K562 (cell line): ENCODE data around the gene UQCRC1. TPM values are rescaled to one million over a fixed set of nuclear protein-coding genes. Genes with fewer than 3 reads are reported as not detected.

Source experiments
- ATAC-seq: fragments of 200-7000 bp; cut with Tn5 transposase; 3 replicates; pipeline ENCODE4 v1.9.1; 2020; ENCODE audit warnings: moderate library complexity
- BruUV-seq: library from RNA; stranded (reverse); fragments of 400-500 nt; replicated peaks from 2 replicates; lab custom pipeline; 2021; lab: Mats Ljungman, UMichigan
- CTCF ChIA-PET: fragments of 300-600 bp; formaldehyde crosslinking; extraction: SDS; loops from one replicate; lab custom pipeline; 2021; ENCODE audit warnings: low intra/inter-chr PET ratio; lab: Yijun Ruan, JAX
- POLR2A ChIA-PET: fragments of 300-600, 350-650 bp; sonication (Branson Sonifier 250); formaldehyde crosslinking; extraction: SDS; loops from one replicate; lab custom pipeline; 2021; ENCODE audit warnings: antibody characterized with exemption, inconsistent platforms; lab: Yijun Ruan, JAX
- DNase-seq, 4 experiments: peaks; one replicate each; pipeline versions ENCODE4 v3.0.0 to v3.0.0-alpha.2; 2011 to 2018; ENCODE audit warnings: low spot score in 3 of 4, mixed read lengths in 3 of 4; ENCODE audit errors: extremely low read depth in 1 of 4
- FAIRE-seq: peaks from 2 replicates; lab custom pipeline; 2011; peaks lifted over from hg19 to GRCh38; lab: Jason Lieb, UNC
- H2AFZ ChIP-seq: 2 replicates; pipeline ENCODE4 v1.6.0; 2011; ENCODE audit warnings: low read depth, low read length, control low read depth, inconsistent platforms
- H3K27ac ChIP-seq: fragments of 200-600 bp; 3 replicates; pipeline ENCODE4 v1.8.0; 2011; ENCODE audit warnings: low read depth, mild to moderate bottlenecking, control low read depth, inconsistent platforms, low read length, moderate library complexity, mixed read lengths; ENCODE audit errors: extremely low read depth
- H3K27me3 ChIP-seq, 2 experiments: fragments of 300-600 bp in 1 of 2; 2 replicates in 1 of 2; 3 replicates in 1 of 2; pipeline versions ENCODE4 v1.6.0 to v1.8.0; 2011; ENCODE audit warnings: inconsistent platforms in 2 of 2, low read length in 2 of 2, mild to moderate bottlenecking in 1 of 2, mixed read lengths in 1 of 2, moderate library complexity in 1 of 2; ENCODE audit not compliant: control insufficient read depth in 2 of 2, insufficient read depth in 2 of 2
- H3K36me3 ChIP-seq: fragments of 300-600 bp; 3 replicates; pipeline ENCODE4 v1.8.0; 2011; ENCODE audit warnings: mild to moderate bottlenecking, low read length, inconsistent platforms; ENCODE audit not compliant: control insufficient read depth, insufficient read depth
- H3K4me1 ChIP-seq, 2 experiments: fragments of 200-600 bp in 1 of 2; replicated peaks in 1 of 2; 2 replicates in 1 of 2; 3 replicates in 1 of 2; pipeline versions ENCODE4 v1.5.1 to v1.8.0; 2011; ENCODE audit warnings: inconsistent platforms in 2 of 2, low read length in 2 of 2, mild to moderate bottlenecking in 1 of 2, mixed read lengths in 1 of 2, moderate library complexity in 1 of 2; ENCODE audit not compliant: control insufficient read depth in 2 of 2, insufficient read depth in 2 of 2
- H3K4me2 ChIP-seq: 2 replicates; pipeline ENCODE4 v1.6.1; 2011; ENCODE audit warnings: low read length, control low read depth, inconsistent platforms, mixed read lengths; ENCODE audit not compliant: insufficient read depth
- H3K4me3 ChIP-seq: fragments of 200-600 bp; sonication (generic), shearing (Covaris generic); 2 replicates; pipeline ENCODE4 v1.5.1; 2016; ENCODE audit warnings: control low read depth, inconsistent platforms
- H3K79me2 ChIP-seq: fragments of 200-600 bp; 3 replicates; pipeline ENCODE4 v1.8.0; 2011; ENCODE audit warnings: low read length, inconsistent platforms; ENCODE audit not compliant: control insufficient read depth, insufficient read depth
- H3K9ac ChIP-seq, 2 experiments: 2 replicates each; pipeline versions ENCODE4 v1.6.0 to v1.6.1; 2011; ENCODE audit warnings: low read depth in 2 of 2, low read length in 2 of 2, control low read depth in 1 of 2, inconsistent platforms in 1 of 2, mild to moderate bottlenecking in 1 of 2, mixed read lengths in 1 of 2; ENCODE audit not compliant: insufficient read depth in 1 of 2
- H3K9me1 ChIP-seq: one replicate; pipeline ENCODE4 v1.6.0; 2011; ENCODE audit warnings: inconsistent platforms, mild to moderate bottlenecking, low read length, moderate library complexity; ENCODE audit not compliant: control insufficient read depth, insufficient read depth
- H3K9me3 ChIP-seq: replicated peaks from 2 replicates; pipeline ENCODE4 v1.5.1; 2011; ENCODE audit warnings: low read depth, low read length, inconsistent platforms; ENCODE audit not compliant: control insufficient read depth, insufficient read depth
- H4K20me1 ChIP-seq: replicated peaks from 2 replicates; pipeline ENCODE4 v1.6.1; 2011; ENCODE audit warnings: low read length, inconsistent platforms, mixed read lengths; ENCODE audit not compliant: control insufficient read depth, insufficient read depth
- CEBPB ChIP-seq: fragments of 450-650 bp; IDR thresholded peaks from 2 replicates; pipeline ENCODE4 v1.6.1; 2016; ENCODE audit warnings: missing genetic modification characterization, missing compliant biosample characterization
- CEBPG ChIP-seq, 3 experiments: fragments of 200-800 bp in 1 of 3; sonication (Bioruptor generic) in 1 of 3; sonication (generic) in 1 of 3; formaldehyde crosslinking in 1 of 3; IDR thresholded peaks in 2 of 3; conservative IDR thresholded peaks in 1 of 3; 2 replicates each; pipeline versions ENCODE4 v1.6.1 to v1.8.0; 2016 to 2022; ENCODE audit warnings: missing compliant biosample characterization in 2 of 3, missing genetic modification characterization in 2 of 3, mild to moderate bottlenecking in 1 of 3, missing genetic modification reagents in 1 of 3
- DACH1 ChIP-seq: fragments of 450-650 bp; IDR thresholded peaks from 2 replicates; pipeline ENCODE4 v1.6.1; 2018; ENCODE audit not compliant: partially characterized antibody
- EHMT2 ChIP-seq: fragments of 450-650 bp; IDR thresholded peaks from 2 replicates; pipeline ENCODE4 v1.6.1; 2018; ENCODE audit warnings: antibody characterized with exemption
- GABPB2 ChIP-seq: fragments of 250-450 bp; sonication (Bioruptor Pico); conservative IDR thresholded peaks from 2 replicates; pipeline ENCODE4 v1.5.1; 2021; ENCODE audit warnings: mild to moderate bottlenecking
- NONO ChIP-seq, 2 experiments: fragments of 200-400 bp in 1 of 2; fragments of 450-650 bp in 1 of 2; formaldehyde crosslinking in 1 of 2; IDR thresholded peaks; 2 replicates each; pipeline ENCODE4 v1.6.1; 2017; ENCODE audit warnings: low read depth in 2 of 2, mild to moderate bottlenecking in 2 of 2, moderate library complexity in 2 of 2, low read length in 1 of 2
- NUFIP1 ChIP-seq: fragments of 450-650 bp; IDR thresholded peaks from 2 replicates; pipeline ENCODE4 v1.6.1; 2018; ENCODE audit not compliant: partially characterized antibody
- PREB ChIP-seq: sonication (generic); formaldehyde crosslinking; IDR thresholded peaks from 2 replicates; pipeline ENCODE4 v1.8.1; 2023; ENCODE audit warnings: mild to moderate bottlenecking, missing genetic modification reagents
- SLC30A9 ChIP-seq: fragments of 250-450 bp; sonication (Bioruptor Pico); IDR thresholded peaks from 2 replicates; pipeline ENCODE4 v1.8.0; 2022; ENCODE audit warnings: mild to moderate bottlenecking, moderate library complexity
- SMARCA4 ChIP-seq: fragments of 450-650 bp; IDR thresholded peaks from 2 replicates; pipeline ENCODE4 v1.6.1; 2016
- TRIM24 ChIP-seq, 2 experiments: fragments of 450-650 bp; IDR thresholded peaks; 2 replicates each; pipeline ENCODE4 v1.6.1; 2016
- WGBS: fragments of 100-300 bp; shearing (Covaris generic); methylation state at CpG from one replicate; pipeline ENCODE4 v1.1.6; 2016; ENCODE audit warnings: low coverage, mixed read lengths; ENCODE audit not compliant: insufficient coverage; ENCODE audit errors: missing lambda C conversion rate; 5-methylcytosine and 5-hydroxymethylcytosine counted together
- in situ Hi-C: fragments of 300-500 bp; cut with MboI; formaldehyde crosslinking; loops from 4 replicates; pipeline ENCODE4 v1.15.0; 2018; ENCODE audit warnings: inconsistent platforms, mixed read lengths
- intact Hi-C: fragments of 100-400 bp; cut with micrococcal nuclease; formaldehyde crosslinking; loops from 2 replicates; pipeline ENCODE4 v1.14.2; 2022
- polyA plus RNA-seq, 8 experiments: library from polyadenylated mRNA; depleted of rRNA in 4 of 8; stranded (reverse) in 5 of 8; unstranded in 3 of 8; fragments of >200 nt; fragmentation: Nextera tagmentation in 2 of 8; fragmentation: Illumina TruSeq in 1 of 8; extraction: Ambion mirVana in 2 of 8; extraction: Trizol in 1 of 8; gene quantifications; 2 replicates each; pipeline versions ENCODE4 v1.2.1 to v1.2.3, GENCODE V29; 2011 to 2014; ENCODE audit warnings: inconsistent platforms in 1 of 8, missing spikeins in 1 of 8
- total RNA-seq, 7 experiments: library from RNA; depleted of rRNA in 6 of 7; stranded (reverse); fragments of >200 nt in 6 of 7; fragmentation: Illumina TruSeq in 2 of 7; extraction: Trizol in 2 of 7; gene quantifications; 2 replicates each; pipeline versions ENCODE4 v1.2.1 to v1.2.3, GENCODE V29; 2011 to 2021; ENCODE audit warnings: low replicate concordance in 1 of 7

UQCRC1 gene
- total and polyA plus RNA-seq, 9 of the 15 experiments (the other 6 are each of a cell fraction or from before 2014, with no cell fraction given) = 125 to 424 (median 268) TPM

- in situ Hi-C loops (no loop called here), intact Hi-C loops (no loop called here)
- no peak overlapping the region for H3K9ac ChIP-seq
- peaks cover 0 to 8% of the 10 kb centered on the region in 2 experiments; a peak in 2 of 5 replicates for H3K4me1 ChIP-seq
- no peak overlapping the region for H3K27ac ChIP-seq
- no peaks in the 10 kb centered on the region for H3K36me3 ChIP-seq
- H3K9me1 ChIP-seq = no peaks in the 10 kb centered on the region
- H3K79me2 ChIP-seq = peaks cover 6% of the 10 kb centered on the region
- TF ChIP-seq SMARCA4 = no peak
- TF ChIP-seq EHMT2 = no peak
- no peak for TF ChIP-seq TRIM24 (IDR thresholded peaks at IDR 0.05)
- no peak for TF ChIP-seq SLC30A9 (CRISPR knock-in tag)
- TF ChIP-seq CEBPG (CRISPR knock-in tag; IDR thresholded peaks at IDR 0.05) = no peak
- peak in 1 of 2 experiments; percentile 58; a peak in 2 of 4 replicates for TF ChIP-seq CEBPG (tag; conservative IDR thresholded peaks at IDR 0.05 in 1 of 2, IDR thresholded peaks at IDR 0.05 in 1 of 2)
- no peak overlapping the region for H3K4me2 ChIP-seq
- POLR2A ChIA-PET = no interaction called here
- H4K20me1 ChIP-seq = no peaks in the 10 kb centered on the region
- H3K4me3 ChIP-seq = no peak overlapping the region
- H3K9me3 ChIP-seq = peaks cover 6% of the 10 kb centered on the region; the same call in 1 of the 2 replicates
- BruUV-seq = no TSS peak
- DNase-seq (no peak), ATAC-seq (no peak), FAIRE-seq (no peak)
- CTCF ChIA-PET = no interaction called here
- no peak overlapping the region for H2AFZ ChIP-seq
- H3K27me3 ChIP-seq = no peaks in the 10 kb centered on the region
- 0% methylated on average over 3 of the region's 3 CpGs for WGBS
Measured at GRCh38 chr3:48614044-48614443, 4.6 kb upstream of the UQCRC1 start.

- no peaks in the 10 kb centered on the region for H3K9me1 ChIP-seq
- H3K27me3 ChIP-seq = no peaks in the 10 kb centered on the region
- no peak overlapping the region for H3K9ac ChIP-seq
- FAIRE-seq = no peak
- H3K4me1 ChIP-seq = peaks cover 4 to 13% of the 10 kb centered on the region in 2 experiments; a peak in 2 of 5 replicates
- H3K4me3 ChIP-seq = no peak overlapping the region
- no TSS peak for BruUV-seq
- TF ChIP-seq GABPB2 (CRISPR knock-in tag) (no peak), NUFIP1 (no peak), PREB (CRISPR knock-in tag) (no peak), DACH1 (no peak), NONO (IDR thresholded peaks at IDR 0.05; ENCODE audit: low read depth in 2 of 2, low read length in 1 of 2) (no peak), CEBPB (tag) (peak; percentile 57; the same call in 1 of the 2 replicates)
- H3K4me2 ChIP-seq = no peak overlapping the region
- POLR2A ChIA-PET = no interaction called here
- no peaks in the 10 kb centered on the region for H4K20me1 ChIP-seq
- H3K79me2 ChIP-seq = peaks cover 23% of the 10 kb centered on the region
- WGBS = 30% methylated on average over 1 of the region's 1 CpG
- H3K36me3 ChIP-seq = peaks cover 13% of the 10 kb centered on the region; the same call in 2 of the 3 replicates
- intact Hi-C loops = no loop called here
- peaks cover 2% of the 10 kb centered on the region; the same call in 1 of the 2 replicates for H3K9me3 ChIP-seq
- CTCF ChIA-PET = no interaction called here
- no peak overlapping the region for H3K27ac ChIP-seq
- in situ Hi-C loops = no loop called here
- no peak for ATAC-seq
- no peak overlapping the region for H2AFZ ChIP-seq
- no peak for DNase-seq
Measured at GRCh38 chr3:48612309-48612708, 2.9 kb upstream of the UQCRC1 start.
